ENCODE data around the gene KCNT1. TPM values are rescaled to one million over a fixed set of nuclear protein-coding genes. Genes with fewer than 3 reads are reported as not detected.

The KCNT1 gene
- total RNA-seq, 2 donors from 2014 or later, result under 0.01 TPM

GRCh38 chr9:135778421-135778820 is 76.4 kb downstream of the KCNT1 start:
- no peak for DNase-seq
- Histone ChIP-seq H3K27me3 (no peaks in the 10 kb centered on the region), H3K9me3 (no peaks in the 10 kb centered on the region), H3K27ac (no peak overlapping the region), H3K4me1 (no peaks in the 10 kb centered on the region), H3K4me3 (no peak overlapping the region), H3K36me3 (replicated peaks in 1 of 2; ENCODE audit: insufficient read depth in 1 of 2, low read depth in 2 of 2) (no peaks in the 10 kb centered on the region)
- ATAC-seq, result no peak
- WGBS, 2 donors, result 83 to 84% methylated on average over 5 to 14 of the region's 19 CpGs
- intact Hi-C loops (cut with DNase I), result no loop called here
- no peak for TF ChIP-seq POLR2A (IDR thresholded peaks at IDR 0.05)
- TF ChIP-seq, protein P1, sequence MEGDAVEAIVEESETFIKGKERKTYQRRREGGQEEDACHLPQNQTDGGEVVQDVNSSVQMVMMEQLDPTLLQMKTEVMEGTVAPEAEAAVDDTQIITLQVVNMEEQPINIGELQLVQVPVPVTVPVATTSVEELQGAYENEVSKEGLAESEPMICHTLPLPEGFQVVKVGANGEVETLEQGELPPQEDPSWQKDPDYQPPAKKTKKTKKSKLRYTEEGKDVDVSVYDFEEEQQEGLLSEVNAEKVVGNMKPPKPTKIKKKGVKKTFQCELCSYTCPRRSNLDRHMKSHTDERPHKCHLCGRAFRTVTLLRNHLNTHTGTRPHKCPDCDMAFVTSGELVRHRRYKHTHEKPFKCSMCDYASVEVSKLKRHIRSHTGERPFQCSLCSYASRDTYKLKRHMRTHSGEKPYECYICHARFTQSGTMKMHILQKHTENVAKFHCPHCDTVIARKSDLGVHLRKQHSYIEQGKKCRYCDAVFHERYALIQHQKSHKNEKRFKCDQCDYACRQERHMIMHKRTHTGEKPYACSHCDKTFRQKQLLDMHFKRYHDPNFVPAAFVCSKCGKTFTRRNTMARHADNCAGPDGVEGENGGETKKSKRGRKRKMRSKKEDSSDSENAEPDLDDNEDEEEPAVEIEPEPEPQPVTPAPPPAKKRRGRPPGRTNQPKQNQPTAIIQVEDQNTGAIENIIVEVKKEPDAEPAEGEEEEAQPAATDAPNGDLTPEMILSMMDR (IDR thresholded peaks at IDR 0.05), result no peak

- no peaks in the 10 kb centered on the region for H3K27me3 ChIP-seq
- intact Hi-C loops (cut with DNase I), result no loop called here
- H3K4me1 ChIP-seq, result no peaks in the 10 kb centered on the region
- TF ChIP-seq, protein P1 (IDR thresholded peaks at IDR 0.05), result no peak
- TF ChIP-seq POLR2A (IDR thresholded peaks at IDR 0.05), result no peak
- DNase-seq (no peak), ATAC-seq (no peak)
- no peak overlapping the region for H3K27ac ChIP-seq
- H3K36me3 ChIP-seq (replicated peaks in 1 of 2; ENCODE audit: insufficient read depth in 1 of 2, low read depth in 2 of 2), result no peaks in the 10 kb centered on the region
- no peaks in the 10 kb centered on the region for H3K9me3 ChIP-seq
- H3K4me3 ChIP-seq, result no peak overlapping the region
- 54 to 66% methylated on average over 8 to 14 of the region's 14 CpGs for WGBS, 2 donors
These were observed 77.6 kb downstream of the KCNT1 start for GRCh38 chr9:135779571-135779970.

GRCh38 chr9:135780086-135780485 is 78.1 kb downstream of the KCNT1 start:
- ATAC-seq (no peak), DNase-seq (no peak)
- Histone ChIP-seq H3K36me3 (replicated peaks in 1 of 2; ENCODE audit: insufficient read depth in 1 of 2, low read depth in 2 of 2) (no peaks in the 10 kb centered on the region), H3K9me3 (no peaks in the 10 kb centered on the region), H3K27me3 (no peaks in the 10 kb centered on the region), H3K4me1 (no peaks in the 10 kb centered on the region), H3K4me3 (no peak overlapping the region), H3K27ac (no peak overlapping the region)
- no peak for TF ChIP-seq POLR2A (IDR thresholded peaks at IDR 0.05)
- TF ChIP-seq, protein P1 (IDR thresholded peaks at IDR 0.05), result no peak
- WGBS, 2 donors, result 61% methylated on average over 16 of the region's 16 CpGs; no CpG with 5 or more reads in 1 of the 2 donors
- intact Hi-C loops (cut with DNase I), result no loop called here

- TF ChIP-seq, protein P1 (IDR thresholded peaks at IDR 0.05), result no peak
- WGBS, 2 donors, result 65 to 71% methylated on average over 4 to 19 of the region's 21 CpGs
- intact Hi-C loops (cut with DNase I), result no loop called here
- Histone ChIP-seq H3K27ac (no peak overlapping the region), H3K4me3 (no peak overlapping the region), H3K4me1 (no peaks in the 10 kb centered on the region), H3K9me3 (no peaks in the 10 kb centered on the region), H3K27me3 (no peaks in the 10 kb centered on the region), H3K36me3 (replicated peaks in 1 of 2; ENCODE audit: insufficient read depth in 1 of 2, low read depth in 2 of 2) (no peaks in the 10 kb centered on the region)
- DNase-seq (no peak), ATAC-seq (no peak)
These were observed 78.6 kb downstream of the KCNT1 start for GRCh38 chr9:135780626-135781025.

DNA sequence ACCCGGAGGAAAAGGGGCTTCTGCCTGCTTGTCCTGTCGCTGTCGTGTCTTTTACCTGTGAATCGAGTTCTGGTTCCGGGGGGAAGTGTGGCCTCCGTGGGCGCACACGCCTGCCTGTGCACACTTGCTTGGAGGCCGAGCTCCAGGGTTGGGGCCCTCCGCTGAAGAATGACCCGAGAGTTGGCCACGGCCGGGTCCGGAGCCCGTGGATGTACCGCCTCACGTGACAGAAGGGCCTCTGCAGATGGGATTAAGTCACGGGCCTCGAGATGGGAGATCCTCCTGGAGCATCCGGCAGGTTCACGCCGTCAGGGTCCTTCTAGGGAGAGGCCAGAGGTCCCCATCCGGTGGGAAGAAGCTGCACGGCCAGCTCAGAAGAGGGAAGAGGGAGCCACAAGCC is 81.0 kb downstream of the KCNT1 start:
- ATAC-seq (no peak), DNase-seq (no peak)
- Histone ChIP-seq H3K4me1 (no peaks in the 10 kb centered on the region), H3K36me3 (replicated peaks in 1 of 2; ENCODE audit: insufficient read depth in 1 of 2, low read depth in 2 of 2) (no peaks in the 10 kb centered on the region), H3K27ac (no peak overlapping the region), H3K9me3 (no peaks in the 10 kb centered on the region), H3K4me3 (no peak overlapping the region), H3K27me3 (no peaks in the 10 kb centered on the region)
- TF ChIP-seq, protein P1 (IDR thresholded peaks at IDR 0.05), result no peak
- TF ChIP-seq POLR2A (IDR thresholded peaks at IDR 0.05), result no peak
- 61 to 74% methylated on average over 17 to 23 of the region's 24 CpGs for WGBS, 2 donors
- intact Hi-C loops (cut with DNase I), result no loop called here
